PFSK-1 (cell line): ENCODE results near the gene LIPG.

Source experiments
- FOXP2 ChIP-seq: optimal IDR thresholded peaks from 2 replicates; pipeline ENCODE3; 2011; ENCODE audit warnings: borderline replicate concordance, control low read depth, inconsistent platforms; ENCODE audit not compliant: insufficient read depth; ENCODE audit errors: extremely low read length, extremely low read depth
- POLR2AphosphoS5 ChIP-seq: IDR thresholded peaks from 2 replicates; pipeline ENCODE4 v1.6.1; 2012; ENCODE audit warnings: low read depth, mild to moderate bottlenecking, control low read depth, low read length, moderate library complexity
- REST ChIP-seq, 2 experiments: IDR thresholded peaks; 2 replicates each; pipeline versions ENCODE4 v1.6.1 to v1.8.0; 2011 to 2012; ENCODE audit warnings: low read depth in 2 of 2, low read length in 2 of 2, control low read depth in 1 of 2, inconsistent platforms in 1 of 2, mild to moderate bottlenecking in 1 of 2, moderate library complexity in 1 of 2; ENCODE audit not compliant: insufficient read depth in 1 of 2
- SIN3A ChIP-seq: IDR thresholded peaks from 2 replicates; pipeline ENCODE4 v1.6.1; 2012; ENCODE audit warnings: mild to moderate bottlenecking, low read length, moderate library complexity, borderline replicate concordance; ENCODE audit not compliant: insufficient read depth
- TAF1 ChIP-seq: IDR thresholded peaks from 2 replicates; pipeline ENCODE4 v1.6.1; 2012; ENCODE audit warnings: low read length, control low read depth, borderline replicate concordance; ENCODE audit not compliant: insufficient read depth

The LIPG gene

GRCh38 chr18:49527631-49528327 is 34.1 kb upstream of the LIPG start:
- TF ChIP-seq TAF1 (no peak), REST (IDR thresholded peaks at IDR 0.05; ENCODE audit: insufficient read depth in 1 of 2, low read depth in 2 of 2, low read length in 2 of 2) (no peak), FOXP2 (no peak), SIN3A (no peak), POLR2AphosphoS5 (no peak)

GRCh38 chr18:49529596-49529995 is 32.3 kb upstream of the LIPG start:
- TF ChIP-seq FOXP2, result no peak
- TF ChIP-seq POLR2AphosphoS5, result no peak

- TF ChIP-seq SIN3A, result no peak
- no peak for TF ChIP-seq POLR2AphosphoS5
- TF ChIP-seq FOXP2, result no peak
- TF ChIP-seq TAF1, result no peak
- TF ChIP-seq REST (IDR thresholded peaks at IDR 0.05; ENCODE audit: insufficient read depth in 1 of 2, low read depth in 2 of 2, low read length in 2 of 2), result no peak
Measured at GRCh38 chr18:49531678-49532153, 30.1 kb upstream of the LIPG start.

- TF ChIP-seq TAF1, result no peak
- no peak for TF ChIP-seq REST (IDR thresholded peaks at IDR 0.05; ENCODE audit: insufficient read depth in 1 of 2, low read depth in 2 of 2, low read length in 2 of 2)
- TF ChIP-seq SIN3A, result no peak
- no peak for TF ChIP-seq POLR2AphosphoS5
- no peak for TF ChIP-seq FOXP2
Measured at GRCh38 chr18:49534846-49535601, 26.8 kb upstream of the LIPG start.

GRCh38 chr18:49537232-49537896 is 24.5 kb upstream of the LIPG start:
- TF ChIP-seq POLR2AphosphoS5, result no peak
- no peak for TF ChIP-seq TAF1
- TF ChIP-seq REST (IDR thresholded peaks at IDR 0.05; ENCODE audit: insufficient read depth in 1 of 2, low read depth in 2 of 2, low read length in 2 of 2), result no peak
- no peak for TF ChIP-seq FOXP2
- TF ChIP-seq SIN3A, result no peak
